ENCODE results near the gene TMEM161B.

DNA sequence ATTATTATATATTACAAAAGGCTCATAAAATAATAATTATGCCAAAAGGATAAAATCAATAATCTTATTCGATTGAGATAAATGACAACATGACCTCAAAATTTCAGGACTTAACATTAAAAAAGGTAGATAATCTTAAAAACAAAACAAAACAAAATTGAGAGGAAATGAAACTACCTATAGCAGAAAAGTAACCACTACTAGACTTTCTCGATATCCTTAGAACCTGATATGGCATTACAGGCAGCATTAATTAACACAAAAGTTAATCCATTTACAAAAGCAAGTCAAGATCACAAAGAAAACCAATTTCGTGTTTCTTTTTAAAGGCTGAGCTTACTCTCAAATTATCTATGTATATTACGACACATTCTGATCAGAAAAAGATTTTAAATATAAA lies 29.9 kb downstream of the TMEM161B start:
- TF ChIP-seq, protein P1, sequence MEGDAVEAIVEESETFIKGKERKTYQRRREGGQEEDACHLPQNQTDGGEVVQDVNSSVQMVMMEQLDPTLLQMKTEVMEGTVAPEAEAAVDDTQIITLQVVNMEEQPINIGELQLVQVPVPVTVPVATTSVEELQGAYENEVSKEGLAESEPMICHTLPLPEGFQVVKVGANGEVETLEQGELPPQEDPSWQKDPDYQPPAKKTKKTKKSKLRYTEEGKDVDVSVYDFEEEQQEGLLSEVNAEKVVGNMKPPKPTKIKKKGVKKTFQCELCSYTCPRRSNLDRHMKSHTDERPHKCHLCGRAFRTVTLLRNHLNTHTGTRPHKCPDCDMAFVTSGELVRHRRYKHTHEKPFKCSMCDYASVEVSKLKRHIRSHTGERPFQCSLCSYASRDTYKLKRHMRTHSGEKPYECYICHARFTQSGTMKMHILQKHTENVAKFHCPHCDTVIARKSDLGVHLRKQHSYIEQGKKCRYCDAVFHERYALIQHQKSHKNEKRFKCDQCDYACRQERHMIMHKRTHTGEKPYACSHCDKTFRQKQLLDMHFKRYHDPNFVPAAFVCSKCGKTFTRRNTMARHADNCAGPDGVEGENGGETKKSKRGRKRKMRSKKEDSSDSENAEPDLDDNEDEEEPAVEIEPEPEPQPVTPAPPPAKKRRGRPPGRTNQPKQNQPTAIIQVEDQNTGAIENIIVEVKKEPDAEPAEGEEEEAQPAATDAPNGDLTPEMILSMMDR (conservative IDR thresholded peaks at IDR 0.05; ENCODE audit: low read length) = no peak
- no peak for TF ChIP-seq EZH2phosphoT487 (IDR thresholded peaks at IDR 0.05; ENCODE audit: borderline replicate concordance)
